GM18526 (cell line): ENCODE results near the gene RSPH9.
A peak's percentile ranks its signal among the peaks of the same experiment; 100 is the strongest.

Experiments used
- POLR2A ChIP-seq: IDR thresholded peaks from 3 replicates; pipeline ENCODE4 v1.6.1; 2011; ENCODE audit not compliant: insufficient read length; ENCODE audit errors: extremely low read depth

Gene RSPH9

DNA sequence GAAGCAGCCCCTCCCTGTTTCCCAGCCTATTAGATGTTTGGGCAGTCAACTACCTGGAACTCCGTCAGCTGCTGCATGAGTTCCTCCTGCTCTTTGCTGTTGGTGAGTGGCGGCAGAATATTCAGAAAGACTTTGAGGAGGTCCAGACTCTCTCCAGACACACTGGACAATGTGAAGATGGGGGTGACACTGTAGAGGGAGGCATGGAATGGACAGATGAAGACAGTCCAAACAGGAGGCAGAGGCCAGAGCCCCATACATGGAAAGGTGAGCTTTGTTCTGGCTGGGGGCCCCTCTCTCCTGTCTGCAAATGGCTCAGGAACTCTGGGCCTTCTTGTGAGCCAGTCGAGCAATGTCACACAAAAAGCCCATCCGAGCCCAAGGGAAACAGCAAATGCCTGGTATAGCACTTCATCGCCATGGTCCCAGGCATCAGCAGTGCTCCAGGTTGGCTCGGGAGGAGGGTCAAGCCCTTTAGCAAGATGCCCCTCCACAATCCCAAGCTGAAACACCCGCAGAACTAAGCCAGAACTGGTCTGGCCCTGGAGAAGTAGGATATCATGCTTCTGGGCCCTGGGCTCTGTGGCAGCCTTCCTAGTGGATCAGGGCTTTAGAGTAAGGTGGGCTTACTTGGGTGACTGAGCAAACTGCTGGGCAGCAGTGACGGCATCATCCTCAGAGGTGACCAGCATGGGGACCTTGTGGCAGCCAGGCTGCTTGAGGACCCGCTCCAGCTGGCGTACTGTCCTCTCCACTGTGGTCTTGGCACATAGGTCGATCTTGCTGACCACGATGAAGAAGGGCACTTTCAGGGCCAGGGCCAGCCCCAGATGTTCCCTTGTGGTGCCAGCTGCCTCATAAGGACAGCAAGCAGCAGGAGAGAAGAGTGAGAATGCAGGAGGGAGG, 20.7 kb upstream of the RSPH9 start:
- no peak for TF ChIP-seq POLR2A

DNA sequence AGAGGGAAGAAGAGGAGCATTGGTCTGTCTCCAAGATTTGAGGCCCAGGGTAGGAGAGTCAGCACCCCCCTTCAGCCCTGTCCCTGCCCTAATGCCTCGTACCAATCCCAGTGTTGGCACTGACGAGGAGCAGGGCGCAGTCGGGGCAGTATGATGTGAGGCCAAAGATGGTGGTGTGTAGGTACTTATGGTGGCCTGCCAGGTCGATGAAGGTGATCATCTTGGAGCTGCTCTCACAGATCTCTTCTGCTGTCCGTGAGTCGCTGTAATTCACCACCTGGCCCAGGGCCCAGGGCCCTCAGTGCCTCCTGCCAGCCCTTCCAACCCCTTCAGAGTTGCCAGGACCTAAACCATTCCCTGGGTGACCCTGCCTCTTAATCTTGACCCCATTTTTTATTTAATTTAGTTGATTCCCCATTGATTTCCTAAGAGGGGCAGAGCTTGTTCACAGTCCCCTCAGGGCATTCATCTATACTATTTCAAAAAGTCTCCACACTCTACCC, 20.0 kb upstream of the RSPH9 start:
- TF ChIP-seq POLR2A, result no peak

DNA sequence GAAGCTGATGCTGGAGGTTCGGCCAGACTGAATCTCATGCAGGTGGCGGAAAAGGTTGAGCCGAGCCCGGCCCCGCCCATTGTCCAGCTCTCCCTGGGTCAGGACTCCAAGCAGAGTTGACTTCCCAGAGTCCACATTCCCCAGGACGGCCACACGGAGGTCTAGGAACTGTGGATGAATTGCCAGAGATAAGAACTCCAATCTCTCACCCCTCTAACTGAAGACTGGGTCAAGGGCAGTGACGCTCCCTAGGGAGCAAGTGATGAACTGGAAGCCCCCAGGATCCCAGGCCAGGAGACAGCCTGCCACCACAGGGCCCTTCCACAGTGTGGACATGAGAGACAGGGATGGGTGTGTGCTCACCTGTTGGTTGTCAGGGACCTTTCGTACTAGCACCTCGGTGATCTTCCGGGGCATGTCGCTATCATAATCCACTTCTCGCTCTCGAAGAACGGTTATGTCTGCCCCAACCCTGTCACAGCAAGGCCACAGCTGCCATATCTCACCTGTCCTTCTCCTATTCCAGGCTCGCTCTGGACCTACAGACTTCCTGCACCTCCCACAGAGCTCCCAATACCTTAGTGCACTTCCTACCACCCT, 19.3 kb upstream of the RSPH9 start:
- TF ChIP-seq POLR2A, result no peak

DNA sequence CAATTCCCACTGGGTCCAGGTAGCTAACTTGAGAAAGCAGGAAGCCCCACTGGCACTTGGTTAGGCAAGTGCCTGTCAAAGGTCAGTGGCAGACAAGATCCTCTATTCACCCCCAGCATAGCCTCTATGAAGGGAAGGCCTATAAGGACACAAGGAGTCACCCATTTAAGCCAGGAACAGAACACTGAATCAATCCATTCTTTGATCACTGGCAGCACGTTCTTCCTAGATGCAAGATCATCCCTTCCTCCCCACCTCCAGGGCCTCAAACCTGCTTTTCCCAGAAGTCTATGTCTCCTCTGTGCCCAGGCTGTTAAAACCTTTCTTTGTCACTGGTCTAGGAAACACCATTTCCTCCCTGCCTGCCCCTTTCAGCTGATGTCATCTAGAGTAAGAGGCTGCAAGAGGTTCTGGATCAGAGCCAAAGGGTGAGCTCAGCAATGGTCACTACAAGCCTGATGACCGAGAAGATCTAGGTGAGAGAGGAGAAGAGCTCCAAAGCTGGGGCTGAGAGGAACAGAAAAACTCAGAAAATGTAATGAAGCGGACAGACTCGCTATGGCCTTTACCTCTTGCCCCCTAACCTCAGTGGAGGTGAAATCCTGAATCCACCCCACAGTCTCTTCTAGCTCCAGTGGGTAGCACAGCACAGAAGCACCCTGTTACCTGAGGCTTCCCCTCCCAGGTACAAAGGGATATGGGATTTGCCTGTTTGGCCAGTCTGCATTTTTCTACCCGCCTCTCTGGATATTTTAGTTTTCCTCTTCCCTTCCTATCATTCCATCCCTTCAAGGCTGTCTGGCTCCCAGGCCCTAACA, 17.6 kb upstream of the RSPH9 start:
- TF ChIP-seq POLR2A, result no peak

DNA sequence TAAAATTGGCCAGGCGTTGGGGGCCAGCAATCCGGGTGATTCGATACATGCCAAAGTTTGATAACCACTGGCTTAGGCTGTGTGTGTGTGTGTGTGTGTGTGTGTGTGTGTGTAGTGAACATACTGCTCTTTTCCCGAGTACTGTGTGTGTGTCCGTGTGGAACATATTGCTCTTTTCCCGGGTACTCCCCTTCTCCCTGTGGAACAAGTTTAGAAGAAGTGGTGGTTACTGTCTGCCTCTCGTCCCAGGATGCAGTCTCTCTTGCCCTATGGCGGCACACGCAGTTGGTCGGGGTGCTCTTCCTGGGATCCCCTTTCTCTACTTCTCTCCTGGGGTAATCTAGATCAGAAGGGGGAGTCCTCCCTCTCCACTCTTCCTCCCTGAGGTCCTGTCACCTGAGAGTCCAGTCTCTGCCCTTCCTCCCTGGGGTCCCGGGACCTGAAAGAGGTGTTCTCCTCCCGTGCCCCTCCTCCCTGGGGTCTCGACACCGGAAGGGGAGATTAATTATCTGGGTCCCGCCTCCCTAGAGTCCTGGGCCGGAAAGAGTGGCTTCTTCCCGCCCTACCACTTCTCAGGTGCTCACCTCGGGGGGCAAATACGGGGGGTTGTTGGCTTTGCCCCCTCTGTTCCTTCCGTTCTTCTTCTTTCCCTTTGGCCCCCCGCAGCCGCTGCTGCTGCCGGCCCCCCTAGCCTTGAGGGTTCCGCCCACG, 16.3 kb upstream of the RSPH9 start:
- TF ChIP-seq POLR2A, result no peak

DNA sequence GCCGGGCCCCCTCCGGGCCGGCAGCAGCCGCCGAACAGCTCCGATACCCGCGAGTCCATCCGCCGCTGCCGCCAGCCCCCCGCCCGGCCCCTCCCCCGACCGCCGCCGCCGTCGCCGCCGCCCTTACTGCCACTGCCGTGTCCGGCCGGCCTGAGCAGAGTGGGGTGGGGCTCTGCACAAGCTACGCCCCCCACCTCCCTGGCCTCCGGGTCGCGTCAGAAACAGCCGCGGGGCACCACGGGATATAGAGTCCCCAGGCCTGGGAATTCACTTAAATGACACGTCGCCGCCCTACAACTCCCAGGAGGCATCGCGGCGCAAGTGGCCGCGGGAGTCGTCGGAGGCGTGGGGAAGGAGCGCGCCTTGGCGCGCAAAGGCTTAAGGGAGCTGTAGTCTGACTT, 15.7 kb upstream of the RSPH9 start, which contains the start of gene GTPBP2:
TSS of gene GTPBP2 (minus strand) at position 161 of the 401 bp plus-strand sequence. CDS start at position 59, 102 bp downstream.
- peak; percentile 38 for TF ChIP-seq POLR2A

DNA sequence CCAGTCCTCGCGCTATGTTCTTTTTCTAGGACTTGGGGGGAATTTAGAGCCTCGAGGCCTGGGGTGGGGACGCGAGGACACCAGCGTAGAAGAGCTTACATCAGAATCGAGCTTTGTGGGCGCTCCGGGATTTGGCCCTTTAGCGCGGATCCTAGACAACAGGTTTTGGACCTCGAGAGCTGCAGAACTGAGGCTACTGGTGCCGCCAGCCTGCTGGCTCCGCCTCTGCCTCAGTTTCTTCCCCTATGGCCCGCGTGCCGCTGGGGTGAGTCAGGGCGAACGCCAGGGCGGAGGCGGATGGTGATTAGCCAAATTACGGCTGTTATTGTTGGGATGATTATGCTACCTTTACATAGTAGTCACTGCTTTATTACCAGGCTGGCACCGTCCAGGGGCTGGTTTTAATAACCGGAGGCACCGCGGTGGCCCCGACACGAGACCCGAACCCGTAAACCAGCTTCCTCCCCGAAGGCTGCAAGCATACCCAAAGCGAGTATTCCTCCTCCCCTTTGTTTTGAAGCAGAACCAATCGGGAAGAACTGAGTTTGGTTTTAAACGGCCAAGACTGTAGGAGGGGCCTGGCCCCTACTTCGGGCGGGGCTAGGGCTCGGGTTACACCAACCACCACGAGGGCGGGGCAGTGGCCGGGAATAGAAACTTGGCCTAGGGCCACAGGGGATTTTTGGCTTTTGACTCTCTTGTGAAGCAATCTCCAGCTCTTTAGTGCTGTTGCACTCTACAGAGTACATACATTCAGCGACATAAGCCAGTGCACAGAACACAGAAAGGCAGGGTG, 15.1 kb upstream of the RSPH9 start:
- TF ChIP-seq POLR2A, result peak; percentile 68

DNA sequence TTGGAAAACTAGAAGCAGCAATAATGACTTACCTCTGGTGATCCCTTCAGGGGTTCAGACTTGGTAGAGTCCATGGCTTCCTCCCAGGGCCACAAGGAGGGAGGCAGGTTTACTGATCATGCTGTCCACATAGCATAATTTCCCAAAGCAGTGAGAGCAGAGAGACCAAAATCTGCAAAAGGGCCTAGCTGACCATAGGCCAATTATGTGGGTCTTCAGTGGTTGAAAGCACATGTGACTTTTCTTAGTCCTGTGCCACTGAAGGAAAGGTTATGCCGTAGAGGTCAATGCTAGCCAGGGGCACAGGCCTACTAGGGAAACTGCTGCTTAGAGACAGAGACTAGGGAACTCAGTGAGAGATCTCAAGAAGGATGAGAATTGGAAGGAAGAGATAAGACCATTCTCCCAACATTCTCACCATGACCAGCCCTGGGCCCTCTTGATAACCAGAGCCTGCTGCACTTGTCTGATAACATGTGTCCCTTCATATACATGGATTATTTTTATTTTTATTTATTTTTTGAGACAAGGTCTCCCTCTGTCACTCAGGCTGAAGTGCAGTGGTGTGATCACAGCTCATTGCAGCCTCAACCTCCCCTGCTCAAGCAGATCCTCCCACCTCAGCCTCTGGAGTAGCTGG, 13.7 kb upstream of the RSPH9 start:
- no peak for TF ChIP-seq POLR2A

DNA sequence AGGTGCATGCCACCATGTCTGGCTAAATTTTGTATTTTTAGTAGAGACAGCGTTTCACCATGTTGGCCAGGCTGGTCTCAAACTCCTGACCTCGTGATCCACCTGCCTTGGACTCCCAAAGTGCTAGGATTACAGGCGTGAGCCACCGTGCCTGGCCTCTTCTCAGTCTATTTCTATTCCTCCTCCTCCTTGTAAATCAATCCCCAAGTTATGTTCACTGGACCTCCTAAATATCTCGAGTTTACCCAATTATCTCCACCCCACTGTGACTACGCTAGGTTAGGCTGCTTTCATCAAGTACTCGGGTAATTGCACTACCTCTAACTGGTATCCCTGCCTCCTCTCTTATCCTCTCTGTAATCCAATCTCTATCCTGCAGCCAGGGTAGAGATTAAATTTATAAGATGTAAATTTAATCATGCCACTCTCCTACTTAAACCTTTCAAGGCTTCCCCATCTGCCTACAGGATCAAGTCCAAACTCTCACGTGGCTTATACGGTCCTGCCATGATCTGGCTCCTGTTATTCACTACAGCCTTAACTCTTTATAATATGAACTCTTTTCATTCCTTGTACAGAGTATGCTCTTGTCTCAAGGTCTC, 10.0 kb upstream of the RSPH9 start:
- no peak for TF ChIP-seq POLR2A

DNA sequence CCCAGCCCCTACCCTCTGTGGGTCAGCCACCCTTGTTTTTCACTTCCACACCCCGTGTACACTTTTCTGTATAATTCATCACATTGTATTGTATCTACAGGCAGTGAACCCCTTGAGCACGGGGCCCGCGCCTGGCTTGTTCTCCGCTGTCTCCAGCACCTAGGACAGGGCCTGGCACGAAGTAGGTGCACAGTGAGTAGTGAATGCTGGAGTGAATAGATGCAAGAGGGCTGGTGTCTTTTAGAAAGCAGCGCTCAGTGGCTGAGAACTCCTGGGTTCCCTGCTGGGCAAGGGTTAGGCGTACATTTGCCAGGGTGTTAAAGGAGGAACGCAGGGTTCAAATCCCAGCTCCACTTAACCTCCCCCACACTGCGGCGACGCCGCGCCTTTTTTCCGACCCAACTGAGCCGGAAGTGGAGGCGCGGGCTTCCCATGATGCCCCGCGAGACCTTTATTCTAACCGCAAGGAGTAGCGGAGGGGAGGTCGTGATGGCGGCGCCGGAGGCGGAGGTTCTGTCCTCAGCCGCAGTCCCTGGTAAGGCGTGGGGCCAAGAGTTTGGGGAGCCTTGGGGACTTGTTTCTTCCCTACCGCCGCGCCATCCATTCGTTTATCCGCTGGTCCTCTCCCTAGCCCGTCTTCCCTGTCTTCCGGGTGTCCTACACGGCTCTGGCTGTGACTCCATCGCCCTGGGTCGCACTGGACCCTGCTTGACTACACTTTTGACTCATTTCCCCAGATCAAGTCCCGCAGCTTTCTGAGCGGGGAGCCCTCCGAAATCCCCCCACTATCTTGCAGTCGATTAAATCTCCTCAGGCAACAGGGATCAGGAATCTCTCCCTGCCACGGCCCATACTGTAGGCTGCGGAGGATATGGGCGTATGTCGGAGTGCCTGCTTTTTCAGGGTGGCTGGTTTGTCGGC, 9.2 kb upstream of the RSPH9 start, which contains the start of gene MAD2L1BP:
TSS of gene MAD2L1BP (plus strand) at position 454 of the 921 bp plus-strand sequence. CDS start at position 490, 36 bp downstream.
- TF ChIP-seq POLR2A, result peak; percentile 91

DNA sequence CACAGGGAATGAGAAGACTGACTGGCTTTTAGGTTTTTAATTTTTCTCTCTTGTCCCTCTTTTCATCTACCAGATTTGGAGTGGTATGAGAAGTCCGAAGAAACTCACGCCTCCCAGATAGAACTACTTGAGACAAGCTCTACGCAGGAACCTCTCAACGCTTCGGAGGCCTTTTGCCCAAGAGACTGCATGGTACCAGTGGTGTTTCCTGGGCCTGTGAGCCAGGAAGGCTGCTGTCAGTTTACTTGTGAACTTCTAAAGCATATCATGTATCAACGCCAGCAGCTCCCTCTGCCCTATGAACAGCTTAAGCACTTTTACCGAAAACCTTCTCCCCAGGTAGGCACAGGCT, 8.6 kb upstream of the RSPH9 start:
- no peak for TF ChIP-seq POLR2A
